ENCODE data around the gene AJUBA. TPM values are rescaled to one million over a fixed set of nuclear protein-coding genes. Genes with fewer than 3 reads are reported as not detected.

AJUBA gene
- total RNA-seq, 4 donors from 2014 or later = 66.0 to 120 (median 79.2) TPM

DNA sequence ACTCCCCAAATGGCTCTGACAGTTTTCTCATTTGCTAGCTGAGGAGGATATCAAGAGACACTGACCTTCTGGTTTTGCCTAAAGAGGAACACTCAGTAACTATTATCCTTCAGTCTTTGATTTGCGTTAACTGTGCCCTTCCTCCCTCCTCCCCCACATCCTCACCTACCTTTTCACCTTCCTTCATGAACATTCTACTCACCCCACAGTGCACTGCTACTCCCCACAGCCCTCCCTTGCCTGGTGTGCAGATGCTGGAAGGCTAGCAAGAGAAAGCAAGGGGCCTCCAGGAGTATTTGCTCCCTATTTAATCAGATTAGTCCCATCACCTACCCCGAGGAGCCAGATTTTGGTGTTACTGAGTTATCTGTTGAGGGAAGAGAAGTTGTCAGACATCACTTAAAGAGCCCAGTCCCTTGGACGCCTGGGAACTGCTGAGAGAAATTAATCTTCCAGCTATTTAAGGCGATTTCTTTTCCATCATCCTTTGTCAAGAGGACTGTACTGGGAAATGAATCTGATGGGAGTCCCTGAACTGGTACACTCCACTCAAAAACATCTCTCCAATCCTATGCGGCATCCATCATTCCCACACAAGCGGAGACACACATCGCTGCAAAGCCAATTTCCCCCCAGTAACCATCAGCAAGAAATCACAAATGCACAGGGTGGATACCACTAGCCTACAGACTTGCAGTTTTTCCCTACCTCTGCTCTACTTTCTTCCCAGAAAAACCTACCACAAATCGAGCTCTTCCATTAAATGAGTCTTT, 40.9 kb upstream of the AJUBA start:
- WGBS = 78% methylated on average over 8 of the region's 8 CpGs
- TF ChIP-seq POLR2AphosphoS5 (IDR thresholded peaks at IDR 0.05) = no peak
- no peak for TF ChIP-seq CTCF (IDR thresholded peaks at IDR 0.05)
- no peak for TF ChIP-seq EP300 (IDR thresholded peaks at IDR 0.05)
- TF ChIP-seq POLR2A (IDR thresholded peaks at IDR 0.05) = no peak
- Histone ChIP-seq H3K4me1 (no peaks in the 10 kb centered on the region), H3K36me3 (peaks cover 29% of the 10 kb centered on the region), H3K4me3 (no peak overlapping the region), H3K9me3 (no peaks in the 10 kb centered on the region), H3K27me3 (no peaks in the 10 kb centered on the region), H3K27ac (no peak overlapping the region)
- no peak for DNase-seq (ENCODE audit: low spot score in 2 of 2)

GRCh38 chr14:23021889-23022442, 39.6 kb upstream of the AJUBA start:
- no peaks in the 10 kb centered on the region for H3K4me1 ChIP-seq
- H3K36me3 ChIP-seq = peaks cover 19% of the 10 kb centered on the region
- H3K9me3 ChIP-seq = no peaks in the 10 kb centered on the region
- 57% methylated on average over 7 of the region's 7 CpGs for WGBS
- no peaks in the 10 kb centered on the region for H3K27me3 ChIP-seq
- no peak for DNase-seq (ENCODE audit: low spot score in 2 of 2)
- no peak overlapping the region for H3K27ac ChIP-seq
- TF ChIP-seq POLR2AphosphoS5 (IDR thresholded peaks at IDR 0.05) = no peak
- no peak for TF ChIP-seq EP300 (IDR thresholded peaks at IDR 0.05)
- no peak for TF ChIP-seq CTCF (IDR thresholded peaks at IDR 0.05)
- TF ChIP-seq POLR2A (IDR thresholded peaks at IDR 0.05) = no peak
- no peak overlapping the region for H3K4me3 ChIP-seq

GRCh38 chr14:23021434-23021833, 39.1 kb upstream of the AJUBA start:
- Histone ChIP-seq H3K9me3 (no peaks in the 10 kb centered on the region), H3K4me3 (no peak overlapping the region), H3K27me3 (no peaks in the 10 kb centered on the region), H3K4me1 (no peaks in the 10 kb centered on the region), H3K36me3 (peaks cover 14% of the 10 kb centered on the region), H3K27ac (no peak overlapping the region)
- no peak for DNase-seq (ENCODE audit: low spot score in 2 of 2)
- 65% methylated on average over 9 of the region's 9 CpGs for WGBS
- TF ChIP-seq POLR2AphosphoS5 (IDR thresholded peaks at IDR 0.05) = no peak
- no peak for TF ChIP-seq CTCF (IDR thresholded peaks at IDR 0.05)
- no peak for TF ChIP-seq EP300 (IDR thresholded peaks at IDR 0.05)
- TF ChIP-seq POLR2A (IDR thresholded peaks at IDR 0.05) = no peak

DNA sequence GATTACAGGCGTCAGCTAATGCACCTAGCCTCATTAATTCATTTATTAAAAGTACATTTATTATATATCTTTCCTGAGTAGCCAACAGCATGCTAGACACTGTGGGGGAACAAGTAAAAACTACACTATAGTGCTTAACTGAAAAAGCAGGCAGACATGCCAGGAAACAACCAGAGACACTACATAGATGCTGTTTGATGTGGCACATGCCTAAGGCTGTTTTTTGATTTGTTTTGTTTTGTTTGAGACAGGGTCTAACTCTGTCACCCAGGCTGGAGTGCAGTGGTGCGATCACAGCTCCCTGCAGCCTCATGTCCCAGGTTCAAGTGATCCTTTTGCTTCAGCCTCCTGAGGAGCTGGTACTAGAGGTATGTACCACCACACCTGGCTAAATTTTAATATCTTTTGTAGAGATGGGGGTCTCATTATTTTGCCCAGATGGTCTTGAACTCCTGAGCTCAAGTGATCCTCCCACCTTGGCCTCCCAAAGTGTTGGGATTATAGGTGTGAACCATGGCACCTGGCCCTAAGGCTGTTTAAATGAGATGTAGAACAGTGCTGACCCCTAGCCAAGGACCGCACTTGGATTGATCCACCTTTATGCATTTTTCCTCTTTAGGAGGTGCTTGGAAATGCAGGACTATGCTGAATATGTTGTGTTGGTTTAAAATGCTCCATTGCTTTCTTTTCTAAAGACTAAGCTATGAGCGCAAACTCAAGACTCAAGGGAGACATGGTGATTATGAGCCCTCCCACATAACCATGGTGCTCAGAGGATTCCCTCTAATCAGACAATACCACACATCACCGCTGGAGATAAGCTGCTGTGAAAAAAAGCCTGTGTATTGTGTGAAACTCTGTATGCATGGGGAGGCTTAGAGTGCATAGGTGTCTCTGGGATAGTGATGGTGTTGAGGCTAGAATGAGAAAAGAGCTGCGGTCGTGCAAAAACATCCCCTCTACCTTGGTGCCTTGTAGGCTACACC, 38.1 kb upstream of the AJUBA start:
- WGBS = 95% methylated on average over 7 of the region's 7 CpGs
- H3K4me3 ChIP-seq = no peak overlapping the region
- DNase-seq (ENCODE audit: low spot score in 2 of 2) = no peak
- H3K4me1 ChIP-seq = no peaks in the 10 kb centered on the region
- no peaks in the 10 kb centered on the region for H3K9me3 ChIP-seq
- TF ChIP-seq EP300 (IDR thresholded peaks at IDR 0.05) (no peak), CTCF (IDR thresholded peaks at IDR 0.05) (no peak), POLR2AphosphoS5 (IDR thresholded peaks at IDR 0.05) (no peak), POLR2A (IDR thresholded peaks at IDR 0.05) (no peak)
- H3K36me3 ChIP-seq = peaks cover 4% of the 10 kb centered on the region
- H3K27ac ChIP-seq = no peak overlapping the region
- no peaks in the 10 kb centered on the region for H3K27me3 ChIP-seq
